Measurements from ENCODE around the gene SPON1. TPM values are rescaled to one million over a fixed set of nuclear protein-coding genes. Genes with fewer than 3 reads are reported as not detected.

The SPON1 gene
- total RNA-seq, 6 donors from 2014 or later: 12.6 to 68.9 (median 56.3) TPM

- Histone ChIP-seq H3K27ac (no peak overlapping the region), H3K27me3 (no peaks in the 10 kb centered on the region), H3K36me3 (no peaks in the 10 kb centered on the region), H3K4me3 (no peak overlapping the region), H3K9me3 (no peaks in the 10 kb centered on the region), H3K4me1 (peaks cover 9 to 26% (median 17%) of the 10 kb centered on the region in 4 donors)
- 81 to 89% methylated on average over 2 of the region's 2 CpGs for WGBS, 2 donors
- ATAC-seq (ENCODE audit: low FRiP score in 2 of 2) (no peak), DNase-seq (no peak)
- no peak for TF ChIP-seq CTCF (IDR thresholded peaks at IDR 0.05)
- no peak for TF ChIP-seq EP300 (IDR thresholded peaks at IDR 0.05)
- no peak for TF ChIP-seq POLR2AphosphoS5 (IDR thresholded peaks at IDR 0.05)
- no peak for TF ChIP-seq POLR2A (IDR thresholded peaks at IDR 0.05)
These were observed 352.6 kb downstream of the SPON1 start for GRCh38 chr11:14315130-14315529.

Small RNAs within 50 kb of the gene (small RNA-seq; reads per million reads assigned to genes)
- 0 reads per million in 4 donors for gene RNA5SP332
